ENCODE data around the gene TOMM6. TPM values are rescaled to one million over a fixed set of nuclear protein-coding genes. Genes with fewer than 3 reads are reported as not detected.
"Not testable (repeated sequence)": the region's sequence is repeated elsewhere in the genome, so short reads cannot be mapped to it uniquely, and the experiment has no call there.

The TOMM6 gene
- polyA plus RNA-seq, 1 donor = 147 TPM

DNA sequence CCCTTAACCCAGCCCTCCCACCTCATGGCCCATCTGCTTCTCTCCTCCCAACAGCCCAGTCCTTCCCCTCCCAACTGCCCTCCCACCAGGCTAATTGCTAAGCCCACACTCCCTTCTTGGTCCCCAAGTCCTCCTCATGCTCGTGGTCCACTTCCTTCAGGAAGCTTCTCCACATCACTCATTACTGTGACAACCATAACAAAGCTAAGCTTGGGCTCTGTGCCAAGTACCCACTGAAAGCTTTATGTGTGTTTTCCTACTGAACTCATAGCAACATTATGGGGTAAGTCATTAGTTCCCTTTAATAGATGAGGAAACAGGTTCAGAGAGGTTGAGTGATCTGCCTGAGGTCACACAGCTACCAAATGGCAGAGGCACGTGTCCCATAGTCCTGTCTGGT lies 24.0 kb upstream of the TOMM6 start:
- DNase-seq (ENCODE audit: low read depth) = no peak

DNA sequence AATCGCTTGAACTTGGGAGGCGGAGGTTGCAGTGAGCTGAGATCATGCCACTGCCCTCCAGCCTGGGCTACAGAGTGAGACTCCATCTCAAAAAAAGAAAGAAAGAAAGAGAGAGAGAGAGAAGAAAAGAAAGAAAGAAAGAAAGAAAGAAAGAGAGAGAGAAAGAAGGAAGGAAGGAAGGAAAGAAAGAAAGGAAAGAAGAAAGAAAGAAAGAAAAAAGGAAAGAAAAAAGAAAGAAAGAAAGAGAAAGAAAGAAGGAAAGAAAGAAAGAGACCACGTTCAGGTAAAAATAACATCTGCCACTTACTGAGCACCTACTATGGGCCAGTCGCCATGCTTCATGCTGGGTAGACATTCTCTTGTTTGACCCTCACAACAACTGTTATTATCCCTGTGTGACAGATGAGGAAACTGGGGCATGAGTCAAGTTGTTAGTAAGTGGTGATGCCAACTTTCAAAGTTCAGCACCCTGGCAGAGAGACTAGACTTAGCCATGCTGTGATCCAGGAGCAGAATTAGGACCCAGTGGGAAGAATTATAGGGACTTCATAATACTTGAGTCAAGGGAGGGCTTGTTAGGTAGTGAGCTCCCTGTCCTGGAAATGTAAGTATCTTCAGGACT lies 21.3 kb upstream of the TOMM6 start:
- DNase-seq (ENCODE audit: low read depth) = not testable (repeated sequence)

- no peak for DNase-seq (ENCODE audit: low read depth)
Observed at GRCh38 chr6:41767112-41767833, 20.2 kb upstream of the TOMM6 start.

DNA sequence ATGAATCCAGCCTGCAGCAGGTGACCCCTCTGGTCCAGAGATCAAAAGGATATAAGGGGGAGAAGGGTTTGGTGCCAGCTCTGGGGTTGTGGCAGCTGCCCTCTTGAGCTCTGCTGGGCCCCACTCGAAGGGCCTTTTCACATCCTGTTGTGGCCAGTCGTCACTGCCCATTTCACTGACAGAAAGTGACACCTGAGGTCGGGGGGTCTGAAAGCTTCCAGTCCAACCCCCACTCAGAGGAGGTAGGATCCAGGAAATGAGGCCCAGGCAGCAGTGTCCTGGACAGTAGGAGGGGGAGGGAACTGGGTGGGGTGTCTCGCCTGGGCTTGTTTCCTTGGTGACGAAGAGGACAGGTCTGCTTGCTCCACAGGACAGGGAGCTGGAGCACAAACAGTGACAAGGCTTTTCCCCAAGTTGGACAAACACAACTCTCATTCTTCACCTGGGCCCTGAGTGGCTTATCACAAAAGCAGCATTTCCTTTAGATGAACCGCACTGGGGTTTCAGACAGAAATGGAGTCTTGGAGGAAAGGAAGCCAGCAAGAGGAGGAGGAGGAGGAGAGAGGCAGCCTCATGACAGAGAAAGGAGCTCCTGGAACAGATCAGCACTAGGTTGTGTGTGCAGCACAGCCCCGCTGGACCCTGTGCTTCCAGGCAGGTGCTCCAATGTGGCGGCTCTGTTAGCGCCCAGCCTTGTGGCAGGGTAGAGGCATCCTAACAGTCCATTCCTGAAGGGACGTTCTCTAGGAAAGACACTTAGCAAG lies 18.8 kb upstream of the TOMM6 start:
- no peak for DNase-seq (ENCODE audit: low read depth)

DNA sequence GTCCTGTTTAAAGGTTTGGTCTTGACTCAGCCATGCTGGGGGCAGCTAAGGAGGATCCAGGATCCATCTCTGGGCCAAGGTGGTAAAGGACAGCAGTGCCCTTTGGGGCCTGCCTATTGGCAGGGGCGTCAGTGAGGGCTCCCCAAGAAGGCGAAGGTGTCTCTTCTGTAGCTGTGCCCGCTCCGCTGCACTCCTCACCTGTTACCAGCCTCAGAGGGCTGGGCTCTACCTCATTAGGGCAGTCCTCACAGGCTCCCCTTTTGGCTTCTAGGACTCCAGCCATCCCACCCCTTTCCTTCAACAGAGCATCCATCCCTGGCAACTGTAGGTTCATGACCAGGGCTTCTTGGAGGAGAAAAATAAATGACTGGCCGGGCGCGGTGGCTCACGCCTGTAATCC lies 18.1 kb upstream of the TOMM6 start:
- DNase-seq (ENCODE audit: low read depth) = no peak

DNA sequence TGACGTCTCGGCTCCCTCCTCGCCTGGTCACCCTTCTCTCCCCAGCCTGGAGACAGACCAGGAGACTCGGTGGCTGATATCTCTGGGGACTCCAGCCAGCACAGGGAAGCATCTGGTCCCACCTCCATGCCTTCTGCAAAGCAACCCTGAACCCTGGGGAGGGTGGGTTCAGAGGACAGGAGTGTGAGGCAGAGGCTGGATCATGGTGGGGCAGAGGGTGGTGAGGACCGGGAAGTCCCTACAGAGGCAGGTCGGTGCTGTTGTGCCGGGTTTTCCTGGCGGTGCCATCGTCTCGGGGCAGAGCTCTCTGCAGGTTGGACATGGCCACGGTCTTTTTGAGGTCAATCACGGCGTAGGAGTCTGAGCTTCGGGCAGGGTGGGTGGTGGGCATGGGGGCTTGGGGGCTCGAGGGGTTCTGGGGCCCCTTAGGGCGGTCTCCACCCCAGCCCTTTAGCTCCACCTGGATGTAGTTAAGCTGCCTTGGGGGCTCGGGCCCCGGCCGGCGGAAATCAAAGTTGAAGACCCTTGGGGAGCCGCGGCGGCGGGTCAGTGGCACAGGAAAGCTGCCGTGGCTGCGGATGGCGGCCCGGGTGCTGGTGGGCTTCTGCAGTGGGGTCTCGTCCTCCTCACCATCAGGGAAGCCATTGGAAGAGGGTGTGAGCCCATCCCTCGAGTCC lies 17.0 kb upstream of the TOMM6 start:
- no peak for DNase-seq (ENCODE audit: low read depth)

DNA sequence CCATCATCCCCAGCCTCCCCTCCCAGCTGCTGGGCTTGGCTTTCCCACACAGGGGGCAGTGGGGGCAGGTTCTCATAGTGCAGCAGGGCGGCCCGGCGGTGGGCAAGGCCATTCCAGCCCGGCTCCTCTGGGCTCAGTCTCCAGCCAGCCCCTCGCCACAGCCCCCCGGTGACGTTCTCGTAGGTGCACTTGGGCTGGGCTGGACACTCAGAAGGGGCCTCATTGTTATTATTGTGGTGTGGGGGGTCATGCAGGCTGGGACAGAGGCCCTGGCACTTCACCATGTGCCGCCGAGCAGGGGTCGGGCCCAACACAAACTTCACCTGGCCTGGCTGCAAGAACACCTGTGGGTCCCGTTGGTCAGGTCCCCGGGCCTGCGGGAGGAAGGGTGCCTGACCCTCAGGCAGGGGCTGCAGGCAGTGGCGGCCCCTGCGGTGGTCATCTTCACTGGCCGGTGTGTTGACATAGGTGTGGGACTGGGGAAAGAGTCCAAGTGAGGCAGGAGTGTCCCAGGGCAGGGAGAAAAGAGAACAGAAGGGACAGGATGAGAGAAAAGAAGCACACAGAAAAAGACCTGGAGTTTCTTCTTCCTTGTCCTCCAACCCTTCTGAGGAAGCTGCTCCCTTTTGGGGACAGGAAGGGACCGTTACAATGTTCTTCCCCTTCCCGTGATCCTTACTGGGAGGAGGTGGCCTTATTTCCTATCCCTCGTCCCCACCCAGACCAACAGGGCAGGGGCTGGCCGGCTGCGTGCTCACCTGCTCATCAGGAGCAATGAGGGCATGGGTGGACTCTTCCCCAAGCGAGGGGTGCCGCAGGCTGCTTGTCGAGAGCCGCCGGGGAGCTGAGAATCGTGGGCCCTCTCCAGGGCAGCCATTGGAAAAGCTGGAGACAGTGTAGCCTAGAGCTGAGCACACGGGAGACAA lies 16.2 kb upstream of the TOMM6 start:
- DNase-seq (ENCODE audit: low read depth) = no peak

- DNase-seq (ENCODE audit: low read depth) = no peak
Observed at GRCh38 chr6:41774841-41775240, 12.7 kb upstream of the TOMM6 start.

DNA sequence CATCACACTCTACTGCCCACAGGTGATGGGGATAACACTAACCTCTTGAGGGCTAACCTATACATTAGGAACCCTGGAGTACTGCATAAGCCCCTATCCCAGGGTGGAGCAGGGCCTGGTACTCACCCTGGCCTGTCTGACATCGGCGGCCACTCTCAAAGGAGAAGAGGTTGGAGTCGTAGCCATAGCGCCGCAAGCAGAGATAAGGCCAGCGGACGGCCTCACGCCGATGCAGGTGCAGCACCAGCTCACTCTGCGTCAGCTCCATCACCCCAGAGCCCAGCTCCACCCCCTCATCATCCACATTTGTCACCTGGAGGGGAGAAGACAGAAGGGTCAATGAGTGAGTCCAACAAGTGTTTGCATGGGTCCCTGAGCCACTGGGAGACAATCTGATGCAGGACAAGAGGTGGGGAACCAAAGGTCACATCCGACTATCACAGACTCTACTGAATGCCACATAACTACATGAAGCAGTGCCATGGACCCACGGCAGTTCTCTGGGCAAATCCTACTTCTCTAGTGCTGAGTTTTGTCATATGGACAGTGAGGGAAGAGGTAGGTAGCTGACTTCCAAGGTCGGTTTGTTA lies 12.1 kb upstream of the TOMM6 start:
- DNase-seq (ENCODE audit: low read depth) = no peak

DNA sequence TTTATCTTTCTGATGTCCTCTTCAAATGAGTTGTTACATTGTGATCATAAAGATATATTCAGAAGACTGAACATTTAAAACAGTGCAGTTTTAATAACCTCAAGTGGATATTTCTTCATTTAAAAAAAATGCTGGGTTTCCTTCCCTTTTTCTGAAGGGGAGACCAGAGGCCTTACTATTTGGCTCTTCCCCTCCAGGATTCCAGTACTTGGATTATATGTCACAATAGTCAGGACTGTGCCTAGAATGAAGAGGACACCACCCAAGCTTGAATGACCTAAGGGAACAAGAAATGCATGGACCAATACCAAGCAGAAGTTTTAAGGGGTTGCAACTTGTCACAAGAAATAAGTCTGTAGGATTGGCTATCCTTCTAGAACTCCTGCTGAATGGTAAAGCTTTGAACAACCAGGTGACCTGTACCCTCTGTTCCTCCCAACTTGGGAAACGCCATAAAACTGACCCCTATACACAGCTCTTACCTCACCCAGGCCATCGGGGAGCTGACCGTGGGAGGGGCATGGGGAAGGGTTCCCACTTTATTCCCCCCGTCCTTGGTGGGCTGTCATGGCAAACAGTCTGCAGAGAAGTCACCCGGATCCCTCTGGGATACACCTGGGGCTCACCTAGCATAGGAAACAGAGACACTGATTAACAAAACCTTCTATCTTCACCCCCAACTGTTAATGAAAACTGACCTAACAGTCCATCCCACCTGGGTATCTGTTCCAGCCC lies 9.8 kb upstream of the TOMM6 start:
- DNase-seq (ENCODE audit: low read depth) = no peak

- no peak for DNase-seq (ENCODE audit: low read depth)
Observed at GRCh38 chr6:41778895-41779294, 8.6 kb upstream of the TOMM6 start.

- no peak for DNase-seq (ENCODE audit: low read depth)
Observed at GRCh38 chr6:41779336-41779735, 8.2 kb upstream of the TOMM6 start.

DNA sequence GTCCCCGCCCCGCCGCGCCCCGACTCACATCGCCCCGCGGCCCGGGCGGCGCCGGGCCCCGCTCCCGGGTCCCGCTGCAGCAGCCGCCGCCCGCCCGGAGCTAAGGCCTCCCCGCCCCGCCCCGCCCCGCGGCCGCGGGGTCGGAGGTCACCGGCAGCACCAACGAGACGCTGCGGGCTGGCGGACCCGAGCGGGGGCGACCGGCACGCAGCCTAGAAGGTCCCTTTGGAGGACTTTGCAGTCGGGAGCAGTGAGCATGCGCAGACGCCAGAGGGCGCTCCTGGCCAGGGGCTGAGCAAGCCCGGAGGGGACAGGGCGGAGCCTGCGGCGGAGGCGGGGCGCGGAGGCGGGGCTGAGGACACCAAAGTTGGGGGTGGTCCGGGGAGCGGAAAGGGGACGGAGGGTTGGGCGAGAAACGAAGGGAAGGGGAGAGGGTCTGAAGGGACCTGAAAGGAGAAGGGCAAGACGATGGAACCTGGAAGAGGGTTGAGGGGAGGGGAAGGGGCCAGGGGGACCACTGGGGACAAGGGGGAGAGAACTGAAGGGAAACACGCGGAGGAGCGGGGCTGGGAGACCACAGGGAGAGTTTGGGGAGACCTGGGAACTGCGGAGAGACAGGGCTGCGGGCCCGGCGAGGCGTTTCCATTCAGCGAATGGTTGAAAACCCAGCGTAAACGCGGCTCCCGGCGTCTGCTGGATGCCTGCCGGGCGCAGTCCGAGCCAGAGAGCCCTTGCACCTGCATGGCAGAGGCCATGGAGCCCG lies 7.5 kb upstream of the TOMM6 start, which contains the start of gene FRS3:
FRS3 (minus strand) TSS at position 113 of the 763 bp plus-strand sequence. CDS start 2,913 bp downstream, outside the sequence.
- peak; percentile 87 for DNase-seq (ENCODE audit: low read depth)

DNA sequence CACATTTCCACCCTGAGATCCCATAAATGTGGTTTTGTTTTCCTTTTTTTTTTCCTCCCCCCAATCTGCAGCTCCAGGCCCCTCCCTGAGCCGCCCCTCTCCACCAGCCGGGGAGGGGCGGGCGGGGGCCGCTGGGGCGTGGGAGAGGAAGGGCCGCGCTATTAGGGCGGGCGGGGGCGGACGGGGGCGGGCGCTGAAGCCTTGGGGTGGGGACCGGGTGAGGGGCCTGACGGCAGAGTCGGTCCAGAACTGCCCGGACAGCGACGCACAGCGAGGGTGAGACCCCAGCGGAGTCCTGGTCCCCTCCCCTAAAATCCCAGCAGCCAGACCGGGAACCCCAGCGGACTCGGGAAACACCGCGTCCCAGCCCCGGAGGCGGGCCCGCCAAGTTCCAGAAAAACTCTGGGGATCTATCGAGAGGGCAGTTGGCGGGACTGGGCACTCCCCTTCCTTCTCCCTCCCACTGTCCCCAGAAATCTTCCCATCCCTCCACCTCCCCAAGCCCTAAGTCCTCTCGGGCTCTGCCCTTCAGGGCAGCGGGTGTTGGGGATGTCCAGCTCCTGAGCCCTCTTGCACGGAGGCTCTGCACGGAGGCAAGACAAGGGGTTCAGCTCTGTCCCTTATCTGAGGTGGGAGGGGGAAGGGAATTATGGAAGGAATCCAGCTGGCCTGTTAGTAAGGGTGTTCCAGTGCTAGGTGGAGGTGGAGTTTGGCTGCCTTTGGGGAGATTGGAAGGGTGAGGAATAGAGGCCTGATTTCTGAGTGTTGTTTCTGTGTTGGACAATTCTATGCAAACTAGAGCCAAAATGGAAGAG lies 6.7 kb upstream of the TOMM6 start, which contains the start of gene PRICKLE4:
PRICKLE4 (plus strand) TSS at position 232 of the 815 bp plus-strand sequence. CDS start 2,692 bp downstream, outside the sequence.
- DNase-seq (ENCODE audit: low read depth) = no peak

- DNase-seq (ENCODE audit: low read depth) = no peak
Observed at GRCh38 chr6:41781366-41781730, 6.1 kb upstream of the TOMM6 start.

DNA sequence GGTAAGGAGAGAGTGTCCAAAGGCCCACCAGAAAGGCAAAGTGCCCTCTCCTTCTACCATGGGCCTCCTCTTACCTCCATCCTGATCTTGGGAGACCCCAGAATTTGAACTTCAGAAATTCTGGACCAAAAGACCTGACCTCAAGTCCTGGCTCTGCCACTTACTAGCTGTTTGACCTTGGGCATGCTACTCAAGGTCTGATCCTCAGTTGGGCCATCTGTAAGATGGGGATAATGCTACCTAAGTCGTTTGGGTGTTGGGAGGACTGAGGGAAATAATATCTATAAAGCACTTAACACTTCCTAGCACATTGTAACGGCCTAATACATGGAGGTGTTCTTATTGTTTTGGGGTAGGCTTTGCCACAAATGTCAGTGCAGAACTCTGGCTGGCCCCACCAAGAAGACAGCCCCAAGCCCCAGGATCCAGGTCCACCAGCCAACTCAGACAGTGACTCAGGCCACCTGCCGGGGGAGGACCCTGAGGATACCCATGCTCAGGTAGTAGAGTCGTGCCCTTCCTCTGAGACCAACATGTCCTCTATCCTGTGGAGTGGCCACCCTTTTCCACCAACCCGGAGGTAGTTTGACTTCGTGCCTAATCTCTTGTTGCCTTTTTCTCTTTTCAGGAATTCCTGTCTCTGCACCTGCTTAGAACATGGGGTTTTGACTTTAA lies 4.3 kb upstream of the TOMM6 start:
- no peak for DNase-seq (ENCODE audit: low read depth)

GRCh38 chr6:41784581-41785171 lies 2.8 kb upstream of the TOMM6 start:
- no peak for DNase-seq (ENCODE audit: low read depth)
